ENCODE data around the gene YTHDC1. TPM values are rescaled to one million over a fixed set of nuclear protein-coding genes. Genes with fewer than 3 reads are reported as not detected.
"Not testable (repeated sequence)": the region's sequence is repeated elsewhere in the genome, so short reads cannot be mapped to it uniquely, and the experiment has no call there.

Gene YTHDC1
- polyA plus RNA-seq, 1 donor from 2014 or later, result 139 TPM

DNA sequence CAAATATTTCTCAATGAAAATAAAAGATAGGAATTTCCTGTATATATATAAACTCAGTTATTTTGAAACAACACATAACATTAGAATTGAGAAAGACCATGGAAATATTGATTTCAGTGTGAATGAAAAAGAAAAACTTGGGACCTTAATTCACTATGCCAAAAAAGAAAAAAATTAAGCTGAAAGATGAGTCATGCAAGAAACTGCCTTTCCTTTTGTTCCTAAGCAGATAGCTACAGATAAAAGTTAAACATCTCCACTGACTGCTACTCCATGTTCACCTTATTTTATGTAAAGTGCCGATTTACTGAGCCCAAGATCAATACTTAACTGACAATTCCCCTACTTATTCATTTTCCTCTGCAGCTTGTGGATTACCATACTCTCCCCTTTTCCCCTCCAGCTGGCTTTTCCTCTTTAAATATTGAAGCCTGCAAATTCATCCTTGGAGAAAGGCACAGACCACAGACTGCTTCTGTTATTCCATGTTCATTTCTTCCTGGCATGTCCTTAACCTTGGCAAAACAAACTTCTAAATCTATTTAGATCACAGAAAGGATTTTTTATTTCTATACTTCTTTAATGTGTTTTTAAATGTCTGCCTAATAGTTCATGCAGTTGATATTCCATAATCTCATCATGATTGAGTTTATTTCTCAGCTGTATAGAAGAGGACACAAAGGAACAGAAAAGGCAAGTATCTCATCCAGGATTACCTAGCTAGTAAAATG is 40.5 kb upstream of the YTHDC1 start:
- Histone ChIP-seq H3K27ac (ENCODE audit: low read length) (no peak overlapping the region), H3K9me3 (ENCODE audit: low read length) (no peaks in the 10 kb centered on the region), H3K4me2 (ENCODE audit: low read length) (no peak overlapping the region)

GRCh38 chr4:68389386-68389913 is 39.6 kb upstream of the YTHDC1 start:
- not testable (repeated sequence) for H3K4me2 ChIP-seq (ENCODE audit: low read length); H4K20me1 ChIP-seq (ENCODE audit: insufficient read depth); H3F3A ChIP-seq (ENCODE audit: insufficient read depth, low read length, poor library complexity, severe bottlenecking); H3K27me3 ChIP-seq (ENCODE audit: insufficient read depth, low read depth, low read length); H3K36me3 ChIP-seq (ENCODE audit: insufficient read depth, low read length); H3K27ac ChIP-seq (ENCODE audit: low read length); H3K4me3 ChIP-seq (ENCODE audit: low read length); H3K9ac ChIP-seq (ENCODE audit: low read length); H3K9me2 ChIP-seq (ENCODE audit: insufficient read depth, low read length); H3K9me3 ChIP-seq (ENCODE audit: low read length); H2AFZ ChIP-seq (ENCODE audit: low read depth, low read length); H3K79me2 ChIP-seq (replicated peaks; ENCODE audit: insufficient read depth, low read length)

More for the DNA sequence above, 40.5 kb upstream of the YTHDC1 start:
- Histone ChIP-seq H3K27me3 (ENCODE audit: insufficient read depth, low read depth, low read length) (no peaks in the 10 kb centered on the region), H3K9me2 (ENCODE audit: insufficient read depth, low read length) (no peaks in the 10 kb centered on the region), H3K36me3 (ENCODE audit: insufficient read depth, low read length) (no peaks in the 10 kb centered on the region), H3K79me2 (replicated peaks; ENCODE audit: insufficient read depth, low read length) (no peaks in the 10 kb centered on the region), H4K20me1 (ENCODE audit: insufficient read depth) (no peaks in the 10 kb centered on the region), H3F3A (ENCODE audit: insufficient read depth, low read length, poor library complexity, severe bottlenecking) (no peaks in the 10 kb centered on the region), H3K9ac (ENCODE audit: low read length) (no peak overlapping the region), H3K4me3 (ENCODE audit: low read length) (no peak overlapping the region), H2AFZ (ENCODE audit: low read depth, low read length) (no peak overlapping the region)
- TF ChIP-seq, protein P1, sequence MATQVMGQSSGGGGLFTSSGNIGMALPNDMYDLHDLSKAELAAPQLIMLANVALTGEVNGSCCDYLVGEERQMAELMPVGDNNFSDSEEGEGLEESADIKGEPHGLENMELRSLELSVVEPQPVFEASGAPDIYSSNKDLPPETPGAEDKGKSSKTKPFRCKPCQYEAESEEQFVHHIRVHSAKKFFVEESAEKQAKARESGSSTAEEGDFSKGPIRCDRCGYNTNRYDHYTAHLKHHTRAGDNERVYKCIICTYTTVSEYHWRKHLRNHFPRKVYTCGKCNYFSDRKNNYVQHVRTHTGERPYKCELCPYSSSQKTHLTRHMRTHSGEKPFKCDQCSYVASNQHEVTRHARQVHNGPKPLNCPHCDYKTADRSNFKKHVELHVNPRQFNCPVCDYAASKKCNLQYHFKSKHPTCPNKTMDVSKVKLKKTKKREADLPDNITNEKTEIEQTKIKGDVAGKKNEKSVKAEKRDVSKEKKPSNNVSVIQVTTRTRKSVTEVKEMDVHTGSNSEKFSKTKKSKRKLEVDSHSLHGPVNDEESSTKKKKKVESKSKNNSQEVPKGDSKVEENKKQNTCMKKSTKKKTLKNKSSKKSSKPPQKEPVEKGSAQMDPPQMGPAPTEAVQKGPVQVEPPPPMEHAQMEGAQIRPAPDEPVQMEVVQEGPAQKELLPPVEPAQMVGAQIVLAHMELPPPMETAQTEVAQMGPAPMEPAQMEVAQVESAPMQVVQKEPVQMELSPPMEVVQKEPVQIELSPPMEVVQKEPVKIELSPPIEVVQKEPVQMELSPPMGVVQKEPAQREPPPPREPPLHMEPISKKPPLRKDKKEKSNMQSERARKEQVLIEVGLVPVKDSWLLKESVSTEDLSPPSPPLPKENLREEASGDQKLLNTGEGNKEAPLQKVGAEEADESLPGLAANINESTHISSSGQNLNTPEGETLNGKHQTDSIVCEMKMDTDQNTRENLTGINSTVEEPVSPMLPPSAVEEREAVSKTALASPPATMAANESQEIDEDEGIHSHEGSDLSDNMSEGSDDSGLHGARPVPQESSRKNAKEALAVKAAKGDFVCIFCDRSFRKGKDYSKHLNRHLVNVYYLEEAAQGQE (IDR thresholded peaks at IDR 0.05; ENCODE audit: borderline replicate concordance), result no peak
- no peak for TF ChIP-seq EZH2 (IDR thresholded peaks at IDR 0.05; ENCODE audit: borderline replicate concordance, insufficient read depth, low read length, poor library complexity, severe bottlenecking)
- TF ChIP-seq RAD21 (conservative IDR thresholded peaks at IDR 0.05), result no peak
- TF ChIP-seq MXI1 (conservative IDR thresholded peaks at IDR 0.05; ENCODE audit: poor library complexity, severe bottlenecking), result no peak
- TF ChIP-seq, protein P2, sequence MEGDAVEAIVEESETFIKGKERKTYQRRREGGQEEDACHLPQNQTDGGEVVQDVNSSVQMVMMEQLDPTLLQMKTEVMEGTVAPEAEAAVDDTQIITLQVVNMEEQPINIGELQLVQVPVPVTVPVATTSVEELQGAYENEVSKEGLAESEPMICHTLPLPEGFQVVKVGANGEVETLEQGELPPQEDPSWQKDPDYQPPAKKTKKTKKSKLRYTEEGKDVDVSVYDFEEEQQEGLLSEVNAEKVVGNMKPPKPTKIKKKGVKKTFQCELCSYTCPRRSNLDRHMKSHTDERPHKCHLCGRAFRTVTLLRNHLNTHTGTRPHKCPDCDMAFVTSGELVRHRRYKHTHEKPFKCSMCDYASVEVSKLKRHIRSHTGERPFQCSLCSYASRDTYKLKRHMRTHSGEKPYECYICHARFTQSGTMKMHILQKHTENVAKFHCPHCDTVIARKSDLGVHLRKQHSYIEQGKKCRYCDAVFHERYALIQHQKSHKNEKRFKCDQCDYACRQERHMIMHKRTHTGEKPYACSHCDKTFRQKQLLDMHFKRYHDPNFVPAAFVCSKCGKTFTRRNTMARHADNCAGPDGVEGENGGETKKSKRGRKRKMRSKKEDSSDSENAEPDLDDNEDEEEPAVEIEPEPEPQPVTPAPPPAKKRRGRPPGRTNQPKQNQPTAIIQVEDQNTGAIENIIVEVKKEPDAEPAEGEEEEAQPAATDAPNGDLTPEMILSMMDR (IDR thresholded peaks at IDR 0.05; ENCODE audit: poor library complexity, severe bottlenecking), result no peak
- no peak for TF ChIP-seq POLR2AphosphoS5 (IDR thresholded peaks at IDR 0.05)

DNA sequence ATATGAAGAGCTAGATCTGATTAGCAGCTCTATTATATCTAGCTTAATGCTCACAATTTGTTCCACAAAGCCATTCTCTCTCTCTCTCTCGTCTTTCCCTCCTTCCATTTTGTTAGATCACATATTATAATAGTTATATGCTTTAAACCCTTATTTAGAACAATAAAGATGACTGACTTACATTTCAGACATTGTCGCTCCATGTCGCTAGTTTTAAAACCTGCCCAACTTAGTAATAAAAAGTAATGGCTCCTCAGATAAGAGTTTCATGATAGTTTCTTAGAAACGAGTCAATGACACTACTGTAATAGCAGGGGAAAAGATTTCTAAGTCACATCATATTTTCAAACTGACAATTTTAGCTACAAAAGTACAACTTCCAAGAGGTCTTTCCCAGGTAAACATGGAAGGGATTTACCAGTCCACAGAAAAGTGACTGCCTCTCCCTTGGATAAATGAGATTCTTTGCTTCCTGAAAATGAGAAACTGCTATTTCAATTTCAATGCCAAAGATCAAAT is 38.5 kb upstream of the YTHDC1 start:
- Histone ChIP-seq H3K9me3 (ENCODE audit: low read length) (no peaks in the 10 kb centered on the region), H4K20me1 (ENCODE audit: insufficient read depth) (no peaks in the 10 kb centered on the region), H3K27me3 (ENCODE audit: insufficient read depth, low read depth, low read length) (no peaks in the 10 kb centered on the region), H3K9ac (ENCODE audit: low read length) (no peak overlapping the region), H3K4me2 (ENCODE audit: low read length) (no peak overlapping the region), H3K9me2 (ENCODE audit: insufficient read depth, low read length) (no peaks in the 10 kb centered on the region), H3K27ac (ENCODE audit: low read length) (no peak overlapping the region), H3K4me3 (ENCODE audit: low read length) (no peak overlapping the region), H3K79me2 (replicated peaks; ENCODE audit: insufficient read depth, low read length) (no peaks in the 10 kb centered on the region), H3F3A (ENCODE audit: insufficient read depth, low read length, poor library complexity, severe bottlenecking) (no peaks in the 10 kb centered on the region), H2AFZ (ENCODE audit: low read depth, low read length) (no peak overlapping the region), H3K36me3 (ENCODE audit: insufficient read depth, low read length) (no peaks in the 10 kb centered on the region)
- TF ChIP-seq POLR2AphosphoS5 (IDR thresholded peaks at IDR 0.05), result no peak
- TF ChIP-seq, protein P2 (IDR thresholded peaks at IDR 0.05; ENCODE audit: poor library complexity, severe bottlenecking), result no peak
- TF ChIP-seq SMC3 (conservative IDR thresholded peaks at IDR 0.05; ENCODE audit: poor library complexity), result no peak

All from neural cell (in vitro differentiated cells).